NCI-H1417 treated with DMSO at 0.1 percent for 48 hours (cell line): Measurements from ENCODE around the gene CSMD2.

Source experiments
- DNase-seq: peaks from one replicate; lab custom pipeline; 2025; lab: John Stamatoyannopoulos, UW

The CSMD2 gene

DNA sequence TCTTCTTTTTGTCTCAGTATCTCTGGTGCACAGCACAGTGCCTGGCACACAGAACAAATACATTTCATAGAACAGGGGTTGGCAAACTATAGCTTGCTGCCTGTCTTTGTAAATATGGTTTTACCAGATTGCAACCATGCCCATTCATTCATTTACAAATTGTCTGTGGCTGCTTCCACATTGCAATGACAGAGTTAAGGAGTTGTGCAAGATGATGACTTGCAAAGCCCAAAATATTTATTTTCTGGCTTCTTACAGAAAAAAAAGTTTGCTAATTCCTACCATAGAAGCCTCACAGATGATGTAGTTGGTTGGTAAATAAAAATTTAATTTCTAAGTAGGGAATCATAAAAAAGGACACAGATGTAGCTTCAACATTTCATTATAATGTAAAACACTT is 312.3 kb downstream of the CSMD2 start:
- no peak for DNase-seq

DNA sequence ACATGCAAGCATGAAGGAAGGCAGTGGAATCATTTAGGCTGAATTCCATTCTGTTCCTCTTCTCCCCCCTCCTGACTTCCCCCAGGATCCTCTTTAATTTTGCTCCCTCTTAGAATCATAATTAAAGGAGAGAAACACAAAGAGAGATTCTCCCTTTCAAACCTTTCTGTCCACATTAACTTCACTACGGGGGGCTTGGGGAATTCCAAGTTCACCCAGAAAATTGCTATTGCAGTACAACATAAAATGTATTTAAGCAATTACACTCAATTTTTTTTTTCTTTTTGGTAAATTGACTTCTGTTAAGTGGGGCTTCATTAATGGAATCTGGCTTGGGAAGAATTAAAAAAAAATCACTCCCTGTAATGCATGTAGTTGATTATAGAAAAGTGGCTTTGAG is 314.5 kb downstream of the CSMD2 start:
- DNase-seq: no peak

DNA sequence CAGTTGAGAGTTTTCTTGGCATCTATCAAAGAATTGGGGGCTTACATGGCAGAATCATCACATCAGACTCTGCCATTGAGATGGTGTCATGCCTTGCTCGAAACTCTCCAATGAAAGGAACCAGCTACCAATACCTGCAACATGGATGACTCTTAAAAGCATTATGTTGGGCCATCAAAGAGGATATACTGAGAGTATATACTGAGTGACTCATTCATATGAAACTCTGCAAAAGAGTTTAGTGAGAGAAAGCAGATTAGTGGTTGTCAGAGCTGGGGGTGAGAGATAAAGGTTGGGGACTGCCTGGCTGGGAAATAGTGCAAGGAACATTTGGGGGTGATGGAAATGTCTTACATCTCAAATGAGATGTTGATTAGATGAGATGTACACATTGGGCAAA is 315.8 kb downstream of the CSMD2 start:
- DNase-seq: no peak

DNA sequence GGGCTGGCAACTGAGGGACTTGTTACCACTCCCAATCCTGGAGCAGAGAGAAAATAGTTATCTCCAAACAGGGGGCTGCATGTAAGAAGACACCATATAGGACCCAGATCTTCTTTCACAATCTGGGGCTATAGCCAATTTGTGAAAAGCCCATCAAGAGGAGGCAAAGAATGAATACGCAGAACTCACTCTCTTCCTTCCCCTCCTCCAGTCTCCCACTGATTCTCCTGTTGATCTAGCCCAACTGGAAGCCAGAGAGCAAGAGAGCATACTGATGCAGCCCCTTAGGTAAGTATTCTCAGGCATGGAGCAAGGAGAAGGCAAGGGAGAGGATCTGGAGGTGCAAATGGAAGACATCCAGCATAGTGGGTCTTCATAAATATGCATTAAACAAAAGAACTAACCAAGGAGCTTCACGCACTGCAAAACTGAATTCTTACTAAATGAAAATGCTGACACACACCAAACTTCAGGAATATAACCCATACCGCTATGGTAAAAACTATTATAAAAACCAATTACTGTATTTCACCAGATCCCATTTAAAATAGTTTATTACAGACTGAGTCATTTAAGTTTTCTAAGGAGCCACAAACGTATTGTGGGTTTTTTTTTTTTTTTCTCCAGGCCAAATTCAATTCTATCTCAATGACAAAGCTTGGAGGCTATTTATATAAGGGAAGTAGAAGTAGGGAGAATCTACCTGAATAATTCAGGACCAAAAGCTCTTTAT is 316.7 kb downstream of the CSMD2 start:
- no peak for DNase-seq

DNA sequence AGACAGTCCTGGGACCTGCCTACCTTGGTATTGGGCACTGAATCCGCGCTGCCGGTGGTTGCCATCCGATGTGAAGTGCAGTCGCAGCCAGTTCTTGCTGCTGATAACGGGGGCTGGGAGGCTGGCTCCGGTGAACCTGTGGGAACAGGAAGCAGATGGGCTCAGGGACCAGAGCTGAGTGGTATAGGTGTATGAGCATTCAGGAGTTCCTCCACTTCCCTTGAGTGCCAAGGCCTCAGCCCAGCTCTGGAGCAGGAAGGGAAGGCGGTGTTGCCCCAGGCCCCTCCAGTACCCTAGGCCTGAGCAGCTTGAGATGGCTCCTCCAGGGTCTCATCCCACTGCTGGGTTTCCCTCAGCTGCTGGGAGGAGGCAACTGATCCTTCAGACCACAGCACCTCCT is 318.2 kb downstream of the CSMD2 start:
- DNase-seq: no peak

DNA sequence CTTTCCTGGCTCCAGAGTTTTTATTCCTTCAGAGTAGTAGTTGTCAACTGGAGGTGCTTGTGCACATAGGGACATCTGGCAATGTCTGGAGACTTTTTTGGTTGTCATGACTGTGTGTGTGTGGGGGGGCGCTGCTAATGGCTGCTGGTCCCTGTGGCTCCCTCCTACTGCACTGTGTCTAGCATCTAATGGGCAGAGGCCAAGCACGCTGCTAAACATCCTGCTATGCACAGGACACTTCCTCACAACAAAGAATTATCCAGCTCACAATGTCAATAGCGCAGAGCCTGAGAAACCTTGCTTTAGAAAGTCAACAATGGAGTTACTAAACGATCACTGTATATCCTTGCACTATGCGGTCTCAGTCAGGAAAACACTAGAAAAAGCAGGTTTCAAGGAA is 320.9 kb downstream of the CSMD2 start:
- no peak for DNase-seq

DNA sequence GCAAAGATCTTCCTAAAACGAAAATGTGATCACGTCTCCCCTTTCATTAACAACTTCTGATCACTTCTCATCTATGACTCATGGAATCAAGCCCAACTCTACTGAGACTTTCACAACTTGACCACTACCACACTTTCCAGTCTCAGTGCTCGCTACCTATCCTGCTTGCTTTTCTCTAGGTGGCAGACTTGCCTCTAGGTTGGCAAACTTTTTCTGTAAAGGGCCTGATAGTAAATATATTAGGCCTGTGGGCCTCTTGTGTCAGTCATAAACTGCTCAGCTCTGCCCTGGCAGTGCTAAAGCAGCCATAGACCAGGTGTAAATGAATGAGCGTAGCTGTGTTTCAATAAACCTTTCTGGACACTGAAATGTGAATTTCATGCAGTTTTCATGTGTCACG is 322.7 kb downstream of the CSMD2 start:
- no peak for DNase-seq

DNA sequence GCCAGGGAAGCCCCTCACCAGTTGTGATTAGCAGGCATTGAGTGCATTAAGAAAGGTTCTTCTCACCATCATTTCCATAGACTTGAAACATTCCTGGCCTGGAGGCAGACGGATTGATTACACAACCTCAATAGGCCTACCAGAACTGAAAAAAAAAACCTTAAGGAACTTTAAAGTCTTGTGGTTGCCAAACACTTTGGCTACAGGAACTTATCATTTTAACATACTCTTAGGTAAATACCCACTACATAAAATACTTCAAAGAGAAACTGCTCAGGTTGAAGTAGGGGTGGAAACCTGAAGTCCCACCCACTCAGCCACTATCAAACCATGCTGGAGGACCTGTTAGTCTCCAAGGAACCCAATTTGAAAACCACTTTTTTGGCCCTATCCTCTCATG is 323.5 kb downstream of the CSMD2 start:
- DNase-seq: no peak

DNA sequence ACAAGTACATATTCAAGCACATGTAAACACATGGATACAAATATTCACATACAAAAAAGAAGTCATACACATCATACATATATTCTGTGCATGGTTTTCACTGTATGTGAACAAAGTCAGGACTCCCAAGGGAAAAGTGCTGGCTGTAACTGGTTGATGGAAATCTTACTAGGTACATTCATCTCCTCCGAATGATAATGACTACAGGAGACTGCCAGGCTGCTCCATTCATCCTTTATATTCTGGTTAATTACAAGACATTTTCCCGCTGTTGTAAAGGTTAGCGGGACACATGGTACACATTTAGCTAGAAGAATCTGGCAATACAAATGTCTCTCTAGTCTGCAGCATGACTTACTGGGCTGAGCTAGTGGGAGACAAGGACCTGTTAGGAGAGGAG is 327.4 kb downstream of the CSMD2 start:
- DNase-seq: no peak

DNA sequence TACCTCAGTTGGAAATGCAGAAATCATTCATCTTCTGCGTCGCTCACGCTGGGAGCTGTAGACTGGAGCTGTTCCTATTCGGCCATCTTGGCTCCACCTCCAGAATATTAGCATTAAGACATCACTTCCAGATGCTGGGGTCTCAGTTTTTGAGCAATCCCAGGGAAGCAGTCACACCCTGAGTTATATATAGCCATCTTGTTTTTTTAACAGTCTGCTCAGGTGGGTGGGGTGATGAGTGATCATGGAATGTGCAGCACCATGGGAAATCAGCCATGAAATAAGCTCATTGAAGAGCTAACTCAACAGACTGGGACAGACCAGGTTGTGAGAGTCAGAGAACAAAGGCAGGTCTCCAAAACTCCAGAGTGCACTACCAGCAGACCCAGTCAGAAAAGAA is 328.1 kb downstream of the CSMD2 start:
- DNase-seq: no peak

DNA sequence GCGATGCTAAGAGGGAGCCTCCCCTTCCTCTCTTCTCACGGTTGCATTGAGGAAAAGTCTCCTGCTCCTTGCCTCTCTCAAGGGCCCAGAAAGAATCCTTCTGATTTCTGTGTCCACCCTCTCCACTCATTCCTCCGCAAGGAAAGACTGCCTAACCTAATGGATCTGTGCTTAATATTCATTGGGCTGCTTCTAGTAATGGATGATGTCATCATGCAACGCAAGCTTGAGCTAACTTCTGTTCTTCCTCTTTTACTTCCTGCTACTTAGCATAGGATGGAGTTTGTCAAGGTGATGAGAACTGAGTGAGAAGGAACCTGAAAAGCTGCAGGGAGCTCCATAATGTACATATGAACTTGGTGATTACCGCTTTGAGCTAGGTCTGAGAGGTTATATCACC is 336.4 kb downstream of the CSMD2 start:
- DNase-seq: no peak

DNA sequence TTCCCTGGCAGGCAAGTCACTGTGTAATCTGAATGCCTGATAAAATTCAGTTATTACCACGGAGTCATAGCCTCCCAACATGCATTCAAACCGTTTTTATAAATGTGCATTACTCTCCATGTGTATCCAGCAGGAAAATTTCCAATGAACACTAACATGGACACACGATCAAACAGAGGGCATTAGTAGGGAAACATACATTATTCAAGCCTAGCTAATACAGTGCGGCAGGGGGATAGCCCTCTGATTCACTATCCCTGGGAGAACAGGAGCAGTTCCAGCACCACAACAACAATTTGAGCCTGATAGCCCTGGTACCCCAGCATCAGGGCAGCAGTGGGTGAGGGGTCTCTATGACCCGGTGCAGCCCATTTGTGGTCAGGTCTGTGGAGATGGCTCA is 337.0 kb downstream of the CSMD2 start:
- DNase-seq: no peak

DNA sequence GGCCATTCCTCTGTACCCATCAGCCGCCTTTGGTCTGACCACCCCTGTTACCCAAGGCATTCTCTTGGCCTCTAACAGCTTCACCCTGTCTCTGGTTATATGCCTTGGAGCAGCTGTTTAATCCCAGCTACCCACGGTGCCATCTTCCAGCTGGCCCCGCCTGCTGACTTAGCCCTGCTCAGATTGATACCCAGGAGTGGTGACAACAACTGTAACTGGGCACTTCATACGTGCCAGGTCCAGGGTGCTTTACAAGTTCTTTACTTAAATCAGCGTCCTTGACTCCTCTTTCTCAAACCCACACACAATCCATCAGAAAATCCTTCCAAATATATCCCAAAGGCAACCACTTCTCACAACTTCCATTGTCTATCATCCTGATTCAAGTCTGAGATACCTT is 338.3 kb downstream of the CSMD2 start:
- DNase-seq: no peak

DNA sequence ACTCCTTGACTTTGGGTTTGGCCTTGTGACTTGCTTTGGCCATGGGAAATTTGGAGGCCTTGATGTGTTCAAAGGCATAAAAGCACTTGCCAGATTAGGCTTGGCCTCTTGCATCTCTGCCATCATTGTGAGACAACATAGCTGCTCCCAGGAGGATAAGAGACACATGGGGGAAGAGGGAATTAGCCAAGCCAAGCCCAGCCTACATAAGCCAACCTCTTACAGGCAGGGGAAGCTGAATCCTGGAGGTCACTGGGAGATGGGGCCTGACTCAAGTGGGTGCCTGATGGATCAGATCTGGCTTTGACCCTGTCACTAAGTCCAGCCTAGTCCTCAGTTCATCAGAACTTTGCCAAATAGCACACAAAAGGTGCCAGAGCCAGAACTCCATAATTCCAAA is 338.7 kb downstream of the CSMD2 start:
- DNase-seq: no peak

DNA sequence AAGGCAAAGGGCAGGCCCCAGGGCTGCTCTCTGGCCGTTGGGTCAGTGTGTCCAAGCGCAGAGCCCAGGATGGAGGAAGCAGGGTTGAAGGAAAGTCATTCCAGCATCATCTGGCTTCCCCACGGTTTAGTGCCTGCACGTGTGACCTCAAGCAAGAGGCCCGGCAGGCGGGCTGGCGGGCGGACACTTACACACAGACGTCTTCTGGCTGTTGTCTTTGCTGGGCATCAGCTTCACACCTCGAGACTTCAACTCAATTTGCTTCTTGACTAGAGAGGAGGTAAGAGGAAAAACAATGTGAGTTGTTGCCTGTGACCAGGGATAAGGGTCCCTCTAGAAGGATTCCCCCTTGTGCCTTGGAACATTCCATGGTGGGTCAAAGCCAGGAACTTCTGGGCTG is 339.5 kb downstream of the CSMD2 start:
- DNase-seq: no peak

DNA sequence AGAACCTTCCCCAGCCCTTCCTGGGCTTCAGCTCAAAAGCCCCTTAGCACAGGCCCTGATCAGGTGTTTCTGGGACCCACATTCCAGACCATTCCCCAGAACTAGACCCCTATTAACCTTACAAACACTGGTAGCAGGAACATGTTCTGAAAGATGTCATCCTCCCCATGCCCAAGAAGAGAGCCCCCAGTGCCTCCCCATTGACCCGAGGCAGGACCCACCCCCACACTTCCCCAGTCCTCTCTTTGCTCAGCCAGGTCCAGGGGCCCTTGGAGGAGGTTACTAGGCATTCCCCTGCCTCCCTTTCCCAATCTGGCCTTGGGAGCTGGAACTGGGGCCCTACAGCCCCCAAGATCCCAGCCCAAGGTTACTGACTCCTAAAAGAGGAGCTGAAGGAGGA is 340.1 kb downstream of the CSMD2 start:
- no peak for DNase-seq

DNA sequence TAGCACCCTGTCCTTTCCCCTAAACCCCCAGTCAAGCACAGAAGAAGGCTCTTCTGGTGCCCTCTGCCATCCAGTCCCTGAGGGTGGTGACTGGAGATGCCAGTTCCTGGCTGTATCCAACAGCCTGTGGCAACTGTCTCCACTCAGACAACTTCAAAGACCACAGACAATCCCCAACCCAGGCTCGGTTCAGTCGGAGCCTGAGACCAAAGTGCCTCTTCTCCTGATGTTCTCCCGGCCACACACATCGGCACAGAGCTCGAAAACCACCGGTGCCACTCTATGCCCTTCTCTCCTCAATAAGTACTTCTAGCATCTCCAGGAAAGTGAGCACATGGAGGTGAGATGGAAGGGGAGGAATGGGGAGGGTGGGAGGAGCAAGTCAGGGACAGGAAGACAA is 340.7 kb downstream of the CSMD2 start:
- DNase-seq: no peak

DNA sequence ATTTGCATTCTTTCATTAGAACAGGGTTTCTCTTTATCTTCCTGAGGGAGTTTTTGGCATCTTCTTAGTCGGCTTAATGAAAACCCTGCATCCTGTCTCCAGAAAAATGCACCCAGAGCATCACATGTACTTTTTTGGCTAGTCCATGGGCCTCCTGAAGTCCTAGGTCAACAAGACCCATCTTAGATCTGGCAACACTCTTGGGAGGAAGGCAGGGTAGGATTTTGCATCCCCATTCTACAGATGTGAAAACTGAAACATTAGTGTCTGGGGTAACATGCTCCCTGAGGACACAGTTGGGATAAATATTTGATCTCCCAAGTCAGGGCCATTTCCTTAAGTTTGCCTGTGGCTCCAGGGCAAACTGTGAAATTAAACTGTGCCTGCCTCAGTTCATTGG is 341.2 kb downstream of the CSMD2 start:
- DNase-seq: no peak

DNA sequence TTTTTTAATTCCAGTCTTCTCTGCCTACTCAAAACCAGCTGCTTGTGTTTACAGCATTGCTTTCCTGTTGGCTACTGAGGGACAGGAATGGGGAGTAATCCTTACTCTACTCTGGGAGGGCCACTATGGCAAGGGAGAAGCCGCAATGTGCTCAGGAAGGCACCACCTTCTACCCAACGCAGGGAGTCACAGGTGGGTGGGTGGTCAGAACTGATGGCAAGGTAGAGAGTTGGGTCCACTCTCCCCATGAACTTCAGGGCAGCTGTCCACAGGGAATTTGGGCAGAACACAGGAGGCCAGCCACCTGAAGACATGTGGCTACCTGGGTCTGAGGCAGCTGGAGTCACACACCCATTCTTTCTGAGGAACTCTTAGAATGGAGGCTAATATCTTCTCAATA is 341.6 kb downstream of the CSMD2 start:
- no peak for DNase-seq

DNA sequence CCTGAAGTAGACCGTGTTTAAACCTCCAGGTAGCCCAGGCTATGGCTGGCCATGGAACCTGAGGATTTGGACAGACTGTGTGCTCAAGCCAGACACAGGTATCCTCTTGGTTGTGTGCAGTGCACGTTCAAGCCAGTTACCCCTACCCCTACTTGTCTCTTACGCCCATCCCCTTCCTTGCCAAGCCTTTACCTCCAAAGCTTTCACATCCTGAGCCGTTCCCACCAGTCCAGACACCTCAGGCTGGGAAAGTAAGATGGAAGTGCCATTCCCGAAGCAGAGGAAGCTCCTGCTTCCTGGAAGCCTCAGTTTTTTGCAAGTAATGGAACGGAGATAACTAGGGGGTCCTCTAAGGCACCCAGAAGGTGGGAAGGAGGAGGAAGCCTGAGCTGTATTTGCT is 342.6 kb downstream of the CSMD2 start:
- no peak for DNase-seq

DNA sequence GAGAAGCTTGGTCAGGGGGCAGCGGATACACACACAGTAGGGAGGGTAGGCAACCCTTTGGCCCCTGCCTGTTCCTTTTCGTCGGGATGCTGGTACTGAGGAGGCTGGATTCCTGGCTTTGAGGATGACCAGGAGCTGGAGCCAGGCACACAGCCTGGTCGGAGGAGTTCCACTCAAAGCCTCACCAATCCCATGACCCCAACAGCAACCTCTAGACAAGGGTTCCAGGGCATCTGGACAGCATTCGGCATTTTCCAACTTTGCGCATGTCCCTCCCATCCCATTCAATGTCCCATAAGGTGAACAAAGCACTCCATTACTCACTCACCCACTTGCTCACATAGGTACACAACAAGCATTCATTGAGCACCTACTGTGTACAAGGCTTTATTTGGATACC is 343.7 kb downstream of the CSMD2 start:
- no peak for DNase-seq

DNA sequence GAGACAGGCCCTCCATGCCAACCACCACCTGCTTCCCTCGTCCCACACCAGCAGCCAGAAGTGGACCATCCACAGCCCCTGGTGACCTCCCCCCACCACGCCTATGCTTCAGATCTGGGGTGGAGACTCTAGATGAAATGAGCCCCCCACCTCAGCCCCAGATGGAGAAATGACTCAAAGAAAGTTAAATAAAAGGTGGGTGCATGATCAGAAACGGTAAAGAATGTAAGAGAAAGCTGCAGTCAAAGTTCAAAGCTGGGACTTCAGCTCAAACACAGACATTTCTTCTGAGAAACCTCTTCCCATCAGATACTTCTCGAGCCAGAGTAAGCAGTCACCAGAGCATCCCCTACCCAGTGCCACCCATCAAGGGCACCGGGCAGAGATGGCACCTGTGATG is 344.2 kb downstream of the CSMD2 start:
- no peak for DNase-seq

DNA sequence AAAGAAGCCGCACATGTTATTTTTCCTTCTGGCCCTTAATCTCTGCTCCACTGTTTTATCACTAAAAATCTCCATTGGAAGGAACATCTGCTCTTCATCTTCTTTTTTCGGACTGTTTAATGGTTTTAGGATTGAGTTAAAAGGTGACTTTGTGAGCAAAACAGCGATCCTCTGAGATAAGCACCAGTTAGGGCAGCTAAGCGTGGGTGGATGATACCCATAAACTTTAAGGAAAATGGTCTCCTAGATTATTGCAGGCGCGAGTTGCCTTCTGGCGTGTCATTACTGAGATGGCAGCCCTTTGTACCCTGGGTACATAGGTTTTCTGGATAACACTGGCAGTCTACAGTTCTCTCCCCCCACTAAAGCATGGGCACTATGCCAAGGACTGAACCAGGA is 345.1 kb downstream of the CSMD2 start:
- no peak for DNase-seq

DNA sequence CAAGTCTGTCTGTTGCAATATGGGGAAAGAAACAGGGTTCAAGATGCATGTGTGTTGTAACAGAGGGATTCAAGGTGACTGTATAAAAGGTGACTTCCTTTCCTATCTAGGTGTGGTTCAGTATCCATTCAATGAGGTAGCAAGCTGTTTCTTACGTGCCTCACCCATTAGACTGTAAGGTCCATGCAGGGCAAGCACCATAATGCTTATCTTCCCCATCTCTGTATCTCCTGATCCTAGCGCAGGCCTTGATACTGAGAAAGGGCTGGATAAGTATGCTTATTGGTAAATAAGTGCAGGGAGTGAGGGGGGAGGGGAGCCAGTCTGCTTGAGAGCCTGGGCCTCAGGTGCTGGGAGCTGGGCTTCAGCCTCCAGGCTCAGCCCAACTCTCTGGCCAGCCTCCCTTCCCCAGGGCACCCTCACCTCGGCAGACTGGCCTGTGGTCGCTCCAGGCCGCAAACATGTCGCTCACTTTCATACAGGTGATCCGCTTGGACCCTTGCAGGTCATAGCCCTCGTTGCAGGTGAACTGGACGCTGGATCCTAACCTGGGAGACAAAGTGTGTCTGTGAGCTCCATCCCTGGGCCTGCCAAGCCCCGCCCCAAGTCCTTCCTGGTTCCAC is 345.6 kb downstream of the CSMD2 start:
- DNase-seq: no peak
